ENCODE data around the gene ENTPD3. TPM values are rescaled to one million over a fixed set of nuclear protein-coding genes. Genes with fewer than 3 reads are reported as not detected.

The ENTPD3 gene
- total and polyA plus RNA-seq, 2 of the 8 experiments (the other 6 are each of a cell fraction or from before 2014, with no cell fraction given), result 0.60 to 1.0 TPM

- Histone ChIP-seq H3K23me2 (ENCODE audit: low read depth, low read length) (no peaks in the 10 kb centered on the region), H4K8ac (ENCODE audit: extremely low read depth, insufficient read depth, low read length) (no peak overlapping the region), H4K20me1 (replicated peaks in 1 of 2; ENCODE audit: control insufficient read depth in 1 of 2, insufficient read depth in 2 of 2, low read length in 2 of 2) (peaks cover 9 to 12% of the 10 kb centered on the region in 2 experiments), H2BK120ac (replicated peaks; ENCODE audit: low read depth, low read length) (no peak overlapping the region), H3K18ac (ENCODE audit: extremely low read depth, low read length) (no peak overlapping the region), H3K14ac (ENCODE audit: insufficient read length) (no peak overlapping the region), H3K4me1 (replicated peaks in 1 of 4; ENCODE audit: control insufficient read depth in 3 of 4, insufficient read depth in 4 of 4, low read length in 3 of 4) (no peaks in the 10 kb centered on the region), H3K27ac (ENCODE audit: low read depth, low read length) (no peak overlapping the region), H3K79me1 (ENCODE audit: low read depth, low read length) (no peaks in the 10 kb centered on the region), H3K79me2 (ENCODE audit: control insufficient read depth in 1 of 2, insufficient read depth in 2 of 2, low read length in 2 of 2) (no peaks in the 10 kb centered on the region), H3K36me3 (ENCODE audit: control insufficient read depth in 2 of 4, insufficient read depth in 4 of 4, low read length in 3 of 4) (peaks cover 4 to 32% (median 12%) of the 10 kb centered on the region in 4 experiments; a peak in 7 of 8 replicates), H3K9me3 (ENCODE audit: insufficient read depth in 2 of 2, low read depth in 1 of 2, low read length in 1 of 2) (no peaks in the 10 kb centered on the region), H2BK5ac (ENCODE audit: low read depth, low read length) (no peak overlapping the region), H3K56ac (replicated peaks; ENCODE audit: insufficient read length, low read depth, low read length) (no peak overlapping the region), H2BK15ac (ENCODE audit: low read length) (no peak overlapping the region), H3K27me3 (replicated peaks in 1 of 4; ENCODE audit: control insufficient read depth in 3 of 4, extremely low read depth in 1 of 4, insufficient read depth in 3 of 4, low read length in 3 of 4) (no peaks in the 10 kb centered on the region), H2BK20ac (ENCODE audit: low read length) (no peak overlapping the region), H4K5ac (ENCODE audit: insufficient read length, low read depth, low read length) (no peak overlapping the region), H3K9ac (replicated peaks in 1 of 4; ENCODE audit: extremely low read depth in 1 of 4, low read depth in 3 of 4, low read length in 3 of 4) (no peak overlapping the region), H2BK12ac (ENCODE audit: low read depth, low read length) (no peak overlapping the region), H2AK5ac (ENCODE audit: low read depth, low read length) (no peak overlapping the region), H3K23ac (ENCODE audit: insufficient read length) (no peak overlapping the region), H3K4me3 (ENCODE audit: extremely low read depth in 1 of 4, insufficient read depth in 2 of 4, low read depth in 3 of 4, low read length in 4 of 4) (no peak overlapping the region), H3K4me2 (ENCODE audit: insufficient read depth in 1 of 2, low read depth in 2 of 2, low read length in 2 of 2) (no peak overlapping the region), H4K91ac (replicated peaks; ENCODE audit: insufficient read length, low read length) (no peak overlapping the region), H2AFZ (ENCODE audit: low read length) (no peak overlapping the region), H3K4ac (replicated peaks; ENCODE audit: insufficient read length, low read depth, low read length) (no peak overlapping the region)
- WGBS, 2 experiments (ENCODE audit: extremely low coverage in 1 of 2, insufficient coverage in 1 of 2, insufficient read length in 1 of 2, insufficient replicate concordance in 2 of 2, low coverage in 1 of 2, low lambda C conversion rate in 2 of 2, missing lambda C conversion rate in 1 of 2), result 95% methylated on average over 4 of the region's 4 CpGs; no CpG with 5 or more reads in 1 of the 2 experiments
- TF ChIP-seq SP2 (IDR thresholded peaks at IDR 0.05; ENCODE audit: low read length) (no peak), GTF2F1 (IDR thresholded peaks at IDR 0.05; ENCODE audit: borderline replicate concordance, low read depth, low read length) (no peak), POLR2A (IDR thresholded peaks at IDR 0.05; ENCODE audit: control extremely low read depth in 1 of 2, low read depth in 2 of 2, low read length in 2 of 2) (no peak), USF2 (IDR thresholded peaks at IDR 0.05; ENCODE audit: low read length) (no peak)
- CTCF ChIA-PET (ENCODE audit: partially characterized antibody), result interaction anchor here (0.7 kb wide), 1 partner anchor 738 kb away, joined by 3 read pairs; no protein-coding TSS in a partner anchor
- FAIRE-seq (no peak), DNase-seq (ENCODE audit: low read depth in 1 of 2, low spot score in 2 of 2) (no peak)
- POLR2A ChIA-PET (ENCODE audit: partially characterized antibody), result interaction anchor here (10.2 kb wide), 1 partner anchor 9 kb away, joined by 64 read pairs; the partner anchor contains the start of gene RPL14
Observed at GRCh38 chr3:40468018-40468417, 81.0 kb downstream of the ENTPD3 start.
